Measurements from ENCODE around the gene UBE2D2. TPM values are rescaled to one million over a fixed set of nuclear protein-coding genes. Genes with fewer than 3 reads are reported as not detected.
"Not testable (repeated sequence)": the region's sequence is repeated elsewhere in the genome, so short reads cannot be mapped to it uniquely, and the experiment has no call there.

UBE2D2 gene
- polyA plus RNA-seq, 1 donor = 125 TPM

DNA sequence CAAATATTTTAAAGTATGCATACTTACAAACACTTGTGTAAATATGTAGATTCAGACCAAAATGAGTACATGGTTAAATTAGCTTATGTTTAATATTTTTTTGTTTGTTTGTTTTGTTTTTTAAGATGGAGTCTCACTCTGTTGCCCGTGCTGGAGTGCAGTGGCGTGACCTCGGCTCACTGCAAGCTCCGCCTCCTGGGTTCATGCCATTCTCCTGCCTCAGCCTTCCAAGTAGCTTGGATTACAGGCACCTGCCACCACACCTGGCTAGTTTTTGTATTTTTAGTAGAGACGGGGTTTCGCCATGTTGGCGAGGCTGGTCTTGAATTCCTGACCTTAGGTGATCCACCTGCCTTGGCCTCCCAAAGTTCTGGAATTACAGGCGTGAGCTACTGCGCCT, 40.8 kb downstream of the UBE2D2 start:
- not testable (repeated sequence) for H3K4me1 ChIP-seq (ENCODE audit: control insufficient read depth, insufficient read depth, low read length); H3K27me3 ChIP-seq (ENCODE audit: control insufficient read depth, insufficient read depth, low read length); H3K27ac ChIP-seq (ENCODE audit: low read length); DNase-seq; H3K9me3 ChIP-seq (ENCODE audit: control insufficient read depth, low read depth, low read length); H3K4me3 ChIP-seq (ENCODE audit: low read length)
- peaks cover 41% of the 10 kb centered on the region for H3K36me3 ChIP-seq (ENCODE audit: control insufficient read depth, insufficient read depth, low read length)
- WGBS (ENCODE audit: insufficient coverage, low lambda C conversion rate) = no CpG with 5 or more reads among the region's 9 CpGs

DNA sequence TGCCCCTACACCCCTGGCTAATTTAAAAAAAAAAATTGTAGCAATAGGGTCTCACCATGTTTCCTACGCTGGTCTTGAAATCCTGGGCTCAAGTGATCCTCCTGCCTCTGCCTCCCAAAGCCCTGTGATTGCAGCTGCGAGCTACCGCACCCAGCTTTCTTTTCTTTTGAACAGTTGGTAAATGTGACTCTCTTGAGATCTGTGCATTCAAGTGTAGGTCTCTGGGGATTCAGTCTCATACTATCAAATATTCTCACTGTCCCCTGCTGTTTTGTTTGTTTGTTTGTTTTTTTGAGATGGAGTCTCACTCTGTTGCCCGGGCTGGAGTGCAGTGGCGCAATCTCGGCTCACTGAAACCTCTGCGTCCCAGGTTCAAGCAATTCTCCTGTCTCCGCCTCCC, 44.7 kb downstream of the UBE2D2 start:
- Histone ChIP-seq H3K4me3 (ENCODE audit: low read length) (no peak overlapping the region), H3K27ac (ENCODE audit: low read length) (no peak overlapping the region), H3K4me1 (ENCODE audit: control insufficient read depth, insufficient read depth, low read length) (peaks cover 3% of the 10 kb centered on the region), H3K27me3 (ENCODE audit: control insufficient read depth, insufficient read depth, low read length) (no peaks in the 10 kb centered on the region), H3K36me3 (ENCODE audit: control insufficient read depth, insufficient read depth, low read length) (peaks cover 37% of the 10 kb centered on the region), H3K9me3 (ENCODE audit: control insufficient read depth, low read depth, low read length) (no peaks in the 10 kb centered on the region)
- WGBS (ENCODE audit: insufficient coverage, low lambda C conversion rate) = 90% methylated on average over 2 of the region's 8 CpGs
- DNase-seq = no peak

DNA sequence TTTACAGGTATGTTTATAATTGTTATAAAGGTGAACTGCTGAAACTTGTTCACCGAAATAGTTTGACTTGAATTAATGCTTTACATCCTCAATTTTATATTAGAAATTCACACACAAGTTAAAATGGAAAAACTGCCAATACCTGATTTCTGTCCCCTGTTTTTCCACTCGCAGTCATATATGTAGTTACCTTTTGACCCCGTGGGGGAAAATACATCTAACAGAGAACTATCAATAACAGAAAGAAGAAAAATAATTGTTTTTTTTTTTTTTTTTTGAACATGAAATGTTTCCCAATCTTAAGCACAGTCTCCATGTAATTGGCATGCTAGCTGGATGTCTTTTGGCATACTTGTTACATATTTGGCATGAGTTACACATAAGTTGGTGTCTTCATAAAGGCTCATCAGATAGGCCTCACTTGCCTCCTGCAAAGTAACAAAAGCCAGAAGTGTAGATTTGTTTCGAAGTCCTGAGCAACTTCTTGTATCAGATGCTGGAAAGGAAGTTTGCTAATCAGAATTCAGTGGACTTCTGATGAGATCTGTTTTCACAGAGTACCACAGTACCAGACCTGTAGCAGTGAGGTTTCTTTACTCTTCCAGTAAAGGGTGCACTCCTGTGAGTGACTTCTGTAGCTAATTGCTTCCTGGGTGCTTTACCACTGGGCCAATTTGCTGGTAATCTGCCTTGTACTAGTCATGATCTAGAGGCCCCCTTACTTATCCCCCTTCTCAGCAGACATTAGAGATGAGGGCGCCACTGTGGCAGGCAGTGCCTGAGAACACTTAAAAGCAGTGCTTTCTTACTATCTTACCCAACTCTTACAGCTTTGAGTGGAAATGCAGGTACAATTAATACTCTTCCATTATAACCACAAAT, 50.8 kb downstream of the UBE2D2 start:
- Histone ChIP-seq H3K4me1 (ENCODE audit: control insufficient read depth, insufficient read depth, low read length) (peaks cover 1% of the 10 kb centered on the region), H3K36me3 (ENCODE audit: control insufficient read depth, insufficient read depth, low read length) (peaks cover 11% of the 10 kb centered on the region), H3K27me3 (ENCODE audit: control insufficient read depth, insufficient read depth, low read length) (no peaks in the 10 kb centered on the region), H3K9me3 (ENCODE audit: control insufficient read depth, low read depth, low read length) (no peaks in the 10 kb centered on the region), H3K27ac (ENCODE audit: low read length) (no peak overlapping the region), H3K4me3 (ENCODE audit: low read length) (no peak overlapping the region)
- WGBS (ENCODE audit: insufficient coverage, low lambda C conversion rate) = no CpG with 5 or more reads among the region's 5 CpGs
- DNase-seq = no peak

- no CpG with 5 or more reads among the region's 5 CpGs for WGBS (ENCODE audit: insufficient coverage, low lambda C conversion rate)
- H3K4me1 ChIP-seq (ENCODE audit: control insufficient read depth, insufficient read depth, low read length) = no peaks in the 10 kb centered on the region
- H3K36me3 ChIP-seq (ENCODE audit: control insufficient read depth, insufficient read depth, low read length) = peaks cover 50% of the 10 kb centered on the region
- H3K27me3 ChIP-seq (ENCODE audit: control insufficient read depth, insufficient read depth, low read length) = no peaks in the 10 kb centered on the region
- H3K27ac ChIP-seq (ENCODE audit: low read length) = no peak overlapping the region
- DNase-seq = no peak
- H3K4me3 ChIP-seq (ENCODE audit: low read length) = no peak overlapping the region
- no peaks in the 10 kb centered on the region for H3K9me3 ChIP-seq (ENCODE audit: control insufficient read depth, low read depth, low read length)
These were observed 58.7 kb downstream of the UBE2D2 start for GRCh38 chr5:139619861-139620260.

DNA sequence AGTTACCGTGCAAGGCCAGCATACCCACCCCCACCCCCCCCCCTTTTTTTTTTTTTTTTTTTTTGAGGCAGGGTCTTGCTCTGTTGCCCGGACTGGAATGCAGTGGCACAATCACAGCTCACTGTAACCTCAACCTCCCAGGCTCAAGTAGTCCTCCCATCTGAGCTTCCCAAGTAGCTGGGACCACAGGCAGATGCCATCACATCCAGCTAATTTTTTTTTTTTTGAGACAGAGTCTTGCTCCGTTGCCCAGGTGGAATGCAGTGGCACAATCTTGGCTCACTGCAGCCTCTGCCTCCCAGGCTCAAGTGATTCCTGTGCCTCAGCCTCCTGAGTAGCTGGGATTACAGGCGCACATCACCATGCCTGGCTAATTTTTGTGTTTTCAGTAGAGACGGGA, 64.3 kb downstream of the UBE2D2 start:
- H3K4me3 ChIP-seq (ENCODE audit: low read length); H3K9me3 ChIP-seq (ENCODE audit: control insufficient read depth, low read depth, low read length); DNase-seq; H3K4me1 ChIP-seq (ENCODE audit: control insufficient read depth, insufficient read depth, low read length); H3K27ac ChIP-seq (ENCODE audit: low read length); H3K27me3 ChIP-seq (ENCODE audit: control insufficient read depth, insufficient read depth, low read length): not testable (repeated sequence)
- H3K36me3 ChIP-seq (ENCODE audit: control insufficient read depth, insufficient read depth, low read length) = peaks cover 68% of the 10 kb centered on the region
- no CpG with 5 or more reads among the region's 5 CpGs for WGBS (ENCODE audit: insufficient coverage, low lambda C conversion rate)

- peaks cover 38% of the 10 kb centered on the region for H3K36me3 ChIP-seq (ENCODE audit: control insufficient read depth, insufficient read depth, low read length)
- no peak for DNase-seq
These were observed 69.7 kb downstream of the UBE2D2 start for GRCh38 chr5:139630855-139631254.

GRCh38 chr5:139631520-139632165, 70.5 kb downstream of the UBE2D2 start:
- Histone ChIP-seq H3K27me3 (ENCODE audit: control insufficient read depth, insufficient read depth, low read length) (no peaks in the 10 kb centered on the region), H3K9me3 (ENCODE audit: control insufficient read depth, low read depth, low read length) (no peaks in the 10 kb centered on the region), H3K27ac (ENCODE audit: low read length) (no peak overlapping the region), H3K4me3 (ENCODE audit: low read length) (no peak overlapping the region), H3K36me3 (ENCODE audit: control insufficient read depth, insufficient read depth, low read length) (peaks cover 32% of the 10 kb centered on the region), H3K4me1 (ENCODE audit: control insufficient read depth, insufficient read depth, low read length) (peaks cover 9% of the 10 kb centered on the region)
- 80% methylated on average over 1 of the region's 3 CpGs for WGBS (ENCODE audit: insufficient coverage, low lambda C conversion rate)
- DNase-seq = no peak

More at GRCh38 chr5:139630855-139631254, 69.7 kb downstream of the UBE2D2 start:
- peaks cover 1% of the 10 kb centered on the region for H3K4me1 ChIP-seq (ENCODE audit: control insufficient read depth, insufficient read depth, low read length)
- H3K9me3 ChIP-seq (ENCODE audit: control insufficient read depth, low read depth, low read length) = no peaks in the 10 kb centered on the region
- no peak overlapping the region for H3K4me3 ChIP-seq (ENCODE audit: low read length)
- no peaks in the 10 kb centered on the region for H3K27me3 ChIP-seq (ENCODE audit: control insufficient read depth, insufficient read depth, low read length)
- no peak overlapping the region for H3K27ac ChIP-seq (ENCODE audit: low read length)

- no peak overlapping the region for H3K27ac ChIP-seq (ENCODE audit: low read length)
- WGBS (ENCODE audit: insufficient coverage, low lambda C conversion rate) = no CpG with 5 or more reads among the region's 6 CpGs
- peaks cover 23% of the 10 kb centered on the region for H3K4me1 ChIP-seq (ENCODE audit: control insufficient read depth, insufficient read depth, low read length)
- peak in 1 of 2 donors; percentile 67 for DNase-seq
- H3K27me3 ChIP-seq (ENCODE audit: control insufficient read depth, insufficient read depth, low read length) = no peaks in the 10 kb centered on the region
- H3K4me3 ChIP-seq (ENCODE audit: low read length) = no peak overlapping the region
- peaks cover 18% of the 10 kb centered on the region for H3K36me3 ChIP-seq (ENCODE audit: control insufficient read depth, insufficient read depth, low read length)
- H3K9me3 ChIP-seq (ENCODE audit: control insufficient read depth, low read depth, low read length) = no peaks in the 10 kb centered on the region
These were observed 72.3 kb downstream of the UBE2D2 start for GRCh38 chr5:139633295-139634027.

- no peak for DNase-seq
- Histone ChIP-seq H3K36me3 (ENCODE audit: control insufficient read depth, insufficient read depth, low read length) (peaks cover 13% of the 10 kb centered on the region), H3K4me3 (ENCODE audit: low read length) (no peak overlapping the region), H3K27me3 (ENCODE audit: control insufficient read depth, insufficient read depth, low read length) (no peaks in the 10 kb centered on the region), H3K27ac (ENCODE audit: low read length) (no peak overlapping the region), H3K9me3 (ENCODE audit: control insufficient read depth, low read depth, low read length) (no peaks in the 10 kb centered on the region), H3K4me1 (ENCODE audit: control insufficient read depth, insufficient read depth, low read length) (peaks cover 28% of the 10 kb centered on the region)
- WGBS (ENCODE audit: insufficient coverage, low lambda C conversion rate) = no CpG with 5 or more reads among the region's 2 CpGs
These were observed 72.8 kb downstream of the UBE2D2 start for GRCh38 chr5:139634028-139634325.

DNA sequence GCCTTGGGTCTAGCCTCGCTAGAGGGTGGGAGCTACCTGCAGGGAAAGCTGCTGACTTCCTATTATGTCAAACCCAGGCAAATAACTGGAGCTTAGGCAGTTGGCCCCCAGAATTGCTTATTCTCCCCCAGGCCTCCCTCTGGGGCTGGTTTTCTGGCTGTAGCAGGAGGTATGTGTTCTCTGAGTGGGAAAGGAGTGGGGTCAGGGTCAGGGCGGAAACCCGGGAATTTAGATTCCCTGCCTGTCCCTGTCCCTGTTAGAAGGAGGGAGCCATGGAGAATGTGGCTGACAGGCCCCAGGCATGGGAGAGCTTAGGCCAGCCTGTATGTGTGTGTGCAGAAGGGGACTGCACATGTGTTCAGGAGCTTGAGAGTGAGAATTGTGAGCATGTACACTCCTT, 73.4 kb downstream of the UBE2D2 start:
- H3K27ac ChIP-seq (ENCODE audit: low read length) = no peak overlapping the region
- no CpG with 5 or more reads among the region's 3 CpGs for WGBS (ENCODE audit: insufficient coverage, low lambda C conversion rate)
- peaks cover 7% of the 10 kb centered on the region for H3K36me3 ChIP-seq (ENCODE audit: control insufficient read depth, insufficient read depth, low read length)
- no peaks in the 10 kb centered on the region for H3K9me3 ChIP-seq (ENCODE audit: control insufficient read depth, low read depth, low read length)
- DNase-seq = no peak
- peaks cover 34% of the 10 kb centered on the region for H3K4me1 ChIP-seq (ENCODE audit: control insufficient read depth, insufficient read depth, low read length)
- no peaks in the 10 kb centered on the region for H3K27me3 ChIP-seq (ENCODE audit: control insufficient read depth, insufficient read depth, low read length)
- no peak overlapping the region for H3K4me3 ChIP-seq (ENCODE audit: low read length)

Measured in large intestine (tissue), 3 donors.